Right lobe of liver (tissue), 4 donors: ENCODE results near the gene ZDHHC14.

Experiments
- POLR2A ChIP-seq: fragments of 450-650 bp; IDR thresholded peaks from one replicate; pipeline ENCODE4 v1.6.1; 2017; ENCODE audit warnings: antibody characterized with exemption, mild to moderate bottlenecking
- TF ChIP-seq, protein P1 (sequence below), 4 donors: fragments of 200-600 bp in 3 of 4; fragments of 450-650 bp in 1 of 4; IDR thresholded peaks; one replicate each; pipeline versions ENCODE4 v1.5.1 to v1.8.0; 2016 to 2022; ENCODE audit warnings: antibody characterized with exemption in 4 of 4, mild to moderate bottlenecking in 2 of 4
- donor health status: DM: no; HTN: no; CAD: no.
- donor health status: DM: no; HTN: no; CAD: no.
- donor health status: DM: no; HTN: yes; CAD: no.

DNA sequence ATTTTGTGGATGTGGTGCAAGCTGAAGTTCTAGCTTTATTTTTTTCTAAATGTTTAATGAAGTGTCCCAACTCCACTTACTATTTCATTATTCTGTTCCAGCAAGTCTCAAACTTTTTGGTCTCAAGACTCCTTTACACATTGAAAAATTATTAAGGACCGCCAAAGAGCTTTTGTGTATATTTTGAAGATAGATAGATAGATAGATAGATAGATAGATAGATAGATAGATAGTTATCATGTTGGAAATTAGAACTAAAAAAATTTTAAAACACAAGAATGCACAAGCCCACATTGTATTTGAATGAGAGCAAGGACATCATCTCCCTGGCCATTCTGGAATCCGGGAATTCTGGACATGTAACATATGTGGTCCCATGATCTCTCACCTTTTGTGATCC, 260.8 kb downstream of the ZDHHC14 start:
- TF ChIP-seq, protein P1, sequence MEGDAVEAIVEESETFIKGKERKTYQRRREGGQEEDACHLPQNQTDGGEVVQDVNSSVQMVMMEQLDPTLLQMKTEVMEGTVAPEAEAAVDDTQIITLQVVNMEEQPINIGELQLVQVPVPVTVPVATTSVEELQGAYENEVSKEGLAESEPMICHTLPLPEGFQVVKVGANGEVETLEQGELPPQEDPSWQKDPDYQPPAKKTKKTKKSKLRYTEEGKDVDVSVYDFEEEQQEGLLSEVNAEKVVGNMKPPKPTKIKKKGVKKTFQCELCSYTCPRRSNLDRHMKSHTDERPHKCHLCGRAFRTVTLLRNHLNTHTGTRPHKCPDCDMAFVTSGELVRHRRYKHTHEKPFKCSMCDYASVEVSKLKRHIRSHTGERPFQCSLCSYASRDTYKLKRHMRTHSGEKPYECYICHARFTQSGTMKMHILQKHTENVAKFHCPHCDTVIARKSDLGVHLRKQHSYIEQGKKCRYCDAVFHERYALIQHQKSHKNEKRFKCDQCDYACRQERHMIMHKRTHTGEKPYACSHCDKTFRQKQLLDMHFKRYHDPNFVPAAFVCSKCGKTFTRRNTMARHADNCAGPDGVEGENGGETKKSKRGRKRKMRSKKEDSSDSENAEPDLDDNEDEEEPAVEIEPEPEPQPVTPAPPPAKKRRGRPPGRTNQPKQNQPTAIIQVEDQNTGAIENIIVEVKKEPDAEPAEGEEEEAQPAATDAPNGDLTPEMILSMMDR (IDR thresholded peaks at IDR 0.05): no peak
- TF ChIP-seq POLR2A: no peak
